Vein endothelial cell (primary cell): ENCODE measurements around the gene MEAF6. TPM values are rescaled to one million over a fixed set of nuclear protein-coding genes. Genes with fewer than 3 reads are reported as not detected.

Source experiments
- small RNA-seq: library from RNA; depleted of rRNA; stranded (forward); fragments of <200 nt; gene quantifications from one replicate; pipeline ENCODE3, GENCODE V24; 2012
- total RNA-seq: library from RNA; depleted of rRNA; stranded (reverse); fragments of >200 nt; gene quantifications from 2 replicates; pipeline ENCODE4 v1.2.3, GENCODE V29; 2012

MEAF6 gene
- total RNA-seq = 57.8 and 74.2 TPM in 2 replicates

GRCh38 chr1:37514350-37515184, at the start of gene MEAF6:
TSS of gene MEAF6 (minus strand) at chr1:37514766. CDS start at chr1:37514746, 20 bp downstream.

GRCh38 chr1:37556712-37557196, 42.2 kb upstream of the MEAF6 start, which contains the start of gene DNALI1:
TSS of gene DNALI1 (plus strand) at chr1:37556940. CDS start at chr1:37556995, 55 bp downstream.

GRCh38 chr1:37553927-37554808, 39.6 kb upstream of the MEAF6 start, which contains the start of gene SNIP1:
TSS of gene SNIP1 (minus strand) at chr1:37554293. CDS start at chr1:37554229, 64 bp downstream.

GRCh38 chr1:37474046-37474696, 40.4 kb downstream of the MEAF6 start, which contains the start of gene ZC3H12A:
TSS of gene ZC3H12A (plus strand) at chr1:37474580. CDS start at chr1:37475497, 917 bp downstream.

Small RNA genes within 50 kb of the gene (small RNA-seq; reads per million reads assigned to genes)
- gene AL034379.1 (not detected), gene MIR5581 (0.50 reads per million, percentile 31 among the genes with 10 or more reads in this experiment)

Other genes starting within 250 kb of the MEAF6 start
- 5.6 and 7.3 TPM in 2 replicates for gene ZC3H12A, start 40.2 kb downstream of the MEAF6 start, total RNA-seq
- gene SNIP1, start 39.5 kb upstream of the MEAF6 start, total RNA-seq = 13.7 and 17.0 TPM in 2 replicates
- gene DNALI1, start 42.2 kb upstream of the MEAF6 start, total RNA-seq = 1.5 and 2.3 TPM in 2 replicates
- 61.4 and 68.1 TPM in 2 replicates for gene GNL2, start 81.2 kb upstream of the MEAF6 start, total RNA-seq
- gene RSPO1, start 120.1 kb upstream of the MEAF6 start, total RNA-seq = not detected in 2 replicates
- 8.8 and 18.6 TPM in 2 replicates for gene CDCA8, start 177.8 kb upstream of the MEAF6 start, total RNA-seq